Ectodermal cell (in vitro differentiated cells): ENCODE results near the gene HORMAD1.

ENCODE experiments used
- H3K27ac ChIP-seq: 2 replicates; pipeline ENCODE4 v1.7.0; 2013; ENCODE audit warnings: mild to moderate bottlenecking, low read depth, low read length; ENCODE audit not compliant: insufficient read depth, poor library complexity, severe bottlenecking
- H3K27me3 ChIP-seq: 2 replicates; pipeline ENCODE4 v1.7.0; 2013; ENCODE audit warnings: mild to moderate bottlenecking, low read length; ENCODE audit not compliant: insufficient read depth, control insufficient read depth, poor library complexity, severe bottlenecking
- H3K36me3 ChIP-seq: one replicate; pipeline ENCODE4 v1.7.0; 2013; ENCODE audit warnings: low read length; ENCODE audit not compliant: control insufficient read depth, insufficient read depth
- H3K4me1 ChIP-seq: one replicate; pipeline ENCODE4 v1.7.0; 2013; ENCODE audit warnings: low read length; ENCODE audit not compliant: control insufficient read depth, insufficient read depth
- H3K4me3 ChIP-seq: 2 replicates; pipeline ENCODE4 v1.7.0; 2013; ENCODE audit warnings: low read depth, low read length, control low read depth; ENCODE audit not compliant: insufficient read depth
- H3K9me3 ChIP-seq: 2 replicates; pipeline ENCODE4 v1.7.0; 2013; ENCODE audit warnings: mild to moderate bottlenecking, low read length, moderate library complexity; ENCODE audit not compliant: control insufficient read depth
- WGBS, 2 experiments: methylation state at CpG; one replicate each; pipeline ENCODE4 v1.1.7; 2013; ENCODE audit warnings: missing lambda C conversion rate in 2 of 2; 5-methylcytosine and 5-hydroxymethylcytosine counted together

HORMAD1 gene

GRCh38 chr1:150703427-150703826, 17.3 kb downstream of the HORMAD1 start:
- H3K36me3 ChIP-seq: no peaks in the 10 kb centered on the region
- H3K4me1 ChIP-seq: no peaks in the 10 kb centered on the region

DNA sequence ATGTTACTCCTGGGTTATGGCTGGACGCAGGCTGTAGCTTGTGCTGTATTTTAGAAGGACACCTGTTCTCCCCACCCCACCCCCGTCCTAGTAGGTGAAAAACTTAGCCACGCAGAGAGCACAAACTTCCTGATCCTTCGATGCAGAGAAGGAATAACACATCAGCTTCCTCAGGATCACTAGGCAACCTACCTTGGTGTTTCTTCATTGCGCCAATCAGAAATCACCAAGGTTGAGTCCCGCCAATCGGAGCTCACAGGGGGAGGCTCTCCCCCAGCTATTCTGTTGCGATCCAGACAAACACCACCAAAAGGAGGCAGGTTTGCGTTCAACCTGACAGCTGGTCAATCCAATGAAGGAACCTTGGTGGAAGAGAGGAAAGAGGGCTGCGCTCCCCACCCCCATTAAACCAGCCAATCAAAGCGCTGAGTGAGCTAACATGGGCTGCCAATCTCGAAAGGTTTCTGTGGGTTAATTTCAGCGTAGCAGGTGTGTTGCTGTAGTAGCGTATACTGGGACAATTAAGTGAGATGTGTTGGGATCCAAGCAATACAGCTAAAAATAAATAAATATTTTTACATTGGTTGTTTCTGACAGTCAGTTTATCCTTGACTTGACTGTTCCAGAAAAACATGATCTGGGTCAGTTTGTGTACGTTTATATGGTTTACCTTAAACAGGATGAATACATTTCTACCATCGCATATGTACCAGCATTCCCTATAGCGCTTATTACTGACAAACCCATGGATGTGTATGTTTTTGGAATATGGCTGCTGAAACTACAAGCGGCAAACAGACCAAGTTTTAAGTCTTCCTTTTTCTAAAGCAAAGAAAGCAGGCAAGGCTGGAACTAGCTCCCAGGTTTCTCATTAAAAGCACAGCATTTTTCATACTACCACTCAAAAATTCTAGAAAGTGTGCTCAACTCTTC, 23.4 kb downstream of the HORMAD1 start, which contains the start of gene GOLPH3L:
Gene GOLPH3L (minus strand): TSS at position 160 of the 933 bp plus-strand sequence. CDS start 2,316 bp downstream, outside the sequence.
- Histone ChIP-seq H3K4me3 (peak within 1 kb of the TSS; percentile 87), H3K9me3 (no peaks in the 10 kb centered on the region), H3K4me1 (no peaks in the 10 kb centered on the region), H3K27me3 (no peaks in the 10 kb centered on the region), H3K36me3 (peaks cover 4% of the 10 kb centered on the region), H3K27ac (no peak within 1 kb of the TSS)
- 9% methylated on average over 17 of the region's 18 CpGs for WGBS, 2 experiments

More at GRCh38 chr1:150703427-150703826, 17.3 kb downstream of the HORMAD1 start:
- Histone ChIP-seq H3K27me3 (no peaks in the 10 kb centered on the region), H3K9me3 (no peaks in the 10 kb centered on the region), H3K27ac (no peak overlapping the region), H3K4me3 (no peak overlapping the region)

DNA sequence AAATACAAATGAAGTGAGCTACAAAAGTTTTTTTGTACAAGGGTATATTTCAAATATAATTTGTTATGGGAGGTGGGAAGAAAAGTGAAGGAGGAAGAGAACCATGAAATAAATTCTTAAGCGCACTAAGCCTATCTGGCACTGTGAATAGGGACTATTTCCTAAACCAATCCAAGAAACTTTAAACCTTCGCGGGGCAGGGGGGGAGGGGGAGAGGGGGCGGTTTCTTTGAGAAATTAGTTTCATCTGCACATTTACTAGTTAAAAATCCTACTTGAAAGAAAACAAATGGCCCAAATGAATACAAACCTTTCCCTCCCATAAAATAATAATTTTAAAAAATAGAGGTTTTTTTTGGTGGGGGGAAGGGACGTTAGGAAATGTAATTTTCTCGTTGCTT, 24.1 kb downstream of the HORMAD1 start:
- 0% methylated on average over 2 of the region's 6 CpGs for WGBS, 2 experiments
- Histone ChIP-seq H3K27me3 (no peaks in the 10 kb centered on the region), H3K4me1 (no peaks in the 10 kb centered on the region), H3K9me3 (no peaks in the 10 kb centered on the region), H3K27ac (no peak overlapping the region), H3K36me3 (peaks cover 6% of the 10 kb centered on the region), H3K4me3 (peak overlapping the region; percentile 87)

- 83% methylated on average over 1 of the region's 1 CpG; no CpG with 5 or more reads in 1 of the 2 experiments for WGBS, 2 experiments
- Histone ChIP-seq H3K27me3 (no peaks in the 10 kb centered on the region), H3K4me3 (peak overlapping the region; percentile 87), H3K4me1 (no peaks in the 10 kb centered on the region), H3K9me3 (no peaks in the 10 kb centered on the region), H3K36me3 (peaks cover 6% of the 10 kb centered on the region), H3K27ac (no peak overlapping the region)
Observed at GRCh38 chr1:150696162-150696561, 24.5 kb downstream of the HORMAD1 start.

- WGBS, 2 experiments: 85 to 99% methylated on average over 2 of the region's 4 CpGs
- H3K4me3 ChIP-seq: no peak overlapping the region
- H3K9me3 ChIP-seq: no peaks in the 10 kb centered on the region
- peaks cover 6% of the 10 kb centered on the region for H3K36me3 ChIP-seq
- no peaks in the 10 kb centered on the region for H3K27me3 ChIP-seq
- no peak overlapping the region for H3K27ac ChIP-seq
- no peaks in the 10 kb centered on the region for H3K4me1 ChIP-seq
Observed at GRCh38 chr1:150695561-150695960, 25.1 kb downstream of the HORMAD1 start.

DNA sequence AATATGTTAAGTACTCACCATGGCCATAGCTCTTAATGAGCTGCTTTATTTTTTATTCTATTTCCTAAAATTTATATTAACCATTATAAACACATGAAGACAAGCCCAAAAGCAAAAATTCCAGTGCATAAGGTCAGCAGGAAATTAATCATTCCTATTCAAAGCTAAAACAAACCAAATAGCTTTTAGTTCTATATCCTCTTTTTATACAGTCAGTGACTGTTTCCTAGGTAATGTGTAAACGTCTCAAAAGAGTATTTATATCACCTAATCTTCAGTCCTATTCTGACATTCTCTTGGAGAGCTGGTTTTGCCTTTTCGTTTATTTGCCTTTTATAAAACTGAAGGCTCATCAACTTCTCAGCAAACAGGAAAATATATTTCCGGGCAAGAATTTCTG, 28.0 kb downstream of the HORMAD1 start:
- H3K27ac ChIP-seq: no peak overlapping the region
- H3K36me3 ChIP-seq: peaks cover 6% of the 10 kb centered on the region
- H3K9me3 ChIP-seq: no peaks in the 10 kb centered on the region
- H3K4me1 ChIP-seq: no peaks in the 10 kb centered on the region
- H3K4me3 ChIP-seq: no peak overlapping the region
- H3K27me3 ChIP-seq: no peaks in the 10 kb centered on the region
- 91 to 94% methylated on average over 3 of the region's 3 CpGs for WGBS, 2 experiments

- Histone ChIP-seq H3K4me3 (no peak overlapping the region), H3K4me1 (no peaks in the 10 kb centered on the region), H3K9me3 (no peaks in the 10 kb centered on the region), H3K27ac (no peak overlapping the region), H3K36me3 (peaks cover 6% of the 10 kb centered on the region), H3K27me3 (no peaks in the 10 kb centered on the region)
- WGBS, 2 experiments: 91 to 96% methylated on average over 1 of the region's 1 CpG
Observed at GRCh38 chr1:150688763-150689162, 31.9 kb downstream of the HORMAD1 start.

GRCh38 chr1:150686275-150686674, 34.4 kb downstream of the HORMAD1 start:
- H3K9me3 ChIP-seq: no peaks in the 10 kb centered on the region
- H3K27ac ChIP-seq: no peak overlapping the region
- no peaks in the 10 kb centered on the region for H3K27me3 ChIP-seq
- WGBS, 2 experiments: 91 to 99% methylated on average over 3 of the region's 3 CpGs
- no peak overlapping the region for H3K4me3 ChIP-seq
- no peaks in the 10 kb centered on the region for H3K36me3 ChIP-seq
- H3K4me1 ChIP-seq: no peaks in the 10 kb centered on the region

GRCh38 chr1:150683914-150684313, 36.8 kb downstream of the HORMAD1 start:
- no peaks in the 10 kb centered on the region for H3K9me3 ChIP-seq
- H3K36me3 ChIP-seq: no peaks in the 10 kb centered on the region
- WGBS, 2 experiments: 76 to 81% methylated on average over 1 of the region's 1 CpG

GRCh38 chr1:150678988-150679387, 41.7 kb downstream of the HORMAD1 start:
- no CpG with 5 or more reads among the region's 1 CpG for WGBS, 2 experiments
- Histone ChIP-seq H3K36me3 (no peaks in the 10 kb centered on the region), H3K27me3 (no peaks in the 10 kb centered on the region), H3K4me1 (no peaks in the 10 kb centered on the region), H3K4me3 (no peak overlapping the region), H3K27ac (no peak overlapping the region), H3K9me3 (no peaks in the 10 kb centered on the region)

More at GRCh38 chr1:150683914-150684313, 36.8 kb downstream of the HORMAD1 start:
- Histone ChIP-seq H3K4me3 (no peak overlapping the region), H3K4me1 (no peaks in the 10 kb centered on the region), H3K27ac (no peak overlapping the region), H3K27me3 (no peaks in the 10 kb centered on the region)
